Stimulated activated naive CD4-positive, alpha-beta T cell (primary cell): ENCODE results near the gene SLC1A1.

Experiments used
- DNase-seq, 6 experiments: peaks; one replicate each; lab custom pipeline; 2025; lab: John Stamatoyannopoulos, UW

Gene SLC1A1

GRCh38 chr9:4489919-4490704 lies at the start of gene SLC1A1:
TSS of gene SLC1A1 (plus strand) at chr9:4490468. CDS start at chr9:4490680, 212 bp downstream.
- peak in 4 of 6 experiments; percentile 13 to 36 (median 20) for DNase-seq

- no peak for DNase-seq
These were observed 47.5 kb upstream of the SLC1A1 start for GRCh38 chr9:4442806-4443205.

GRCh38 chr9:4443439-4443838 lies 46.8 kb upstream of the SLC1A1 start:
- peak in 1 of 6 experiments; percentile 4 for DNase-seq

- no peak for DNase-seq
These were observed 28.8 kb upstream of the SLC1A1 start for GRCh38 chr9:4461437-4461836.

DNA sequence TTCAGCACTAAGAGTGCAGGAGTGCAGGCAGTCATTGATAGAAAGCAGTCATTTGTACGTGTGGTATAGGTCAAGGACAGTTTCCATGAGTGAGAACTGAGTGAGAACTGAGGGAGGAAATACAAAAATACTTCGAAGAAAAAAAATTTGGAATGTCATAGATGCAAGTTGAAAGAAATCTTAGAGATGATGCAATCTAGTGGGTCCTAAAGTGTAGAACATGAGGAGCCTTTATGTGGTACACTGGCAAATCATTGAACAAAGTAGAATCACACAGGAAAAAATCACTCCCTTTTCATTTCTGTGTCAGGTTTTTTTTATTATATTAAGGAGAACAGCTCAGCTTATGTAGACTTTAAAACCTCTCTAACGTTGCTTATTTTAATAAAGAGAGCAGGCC lies 26.4 kb upstream of the SLC1A1 start:
- DNase-seq: no peak

- no peak for DNase-seq
These were observed 25.3 kb upstream of the SLC1A1 start for GRCh38 chr9:4464911-4465513.

DNA sequence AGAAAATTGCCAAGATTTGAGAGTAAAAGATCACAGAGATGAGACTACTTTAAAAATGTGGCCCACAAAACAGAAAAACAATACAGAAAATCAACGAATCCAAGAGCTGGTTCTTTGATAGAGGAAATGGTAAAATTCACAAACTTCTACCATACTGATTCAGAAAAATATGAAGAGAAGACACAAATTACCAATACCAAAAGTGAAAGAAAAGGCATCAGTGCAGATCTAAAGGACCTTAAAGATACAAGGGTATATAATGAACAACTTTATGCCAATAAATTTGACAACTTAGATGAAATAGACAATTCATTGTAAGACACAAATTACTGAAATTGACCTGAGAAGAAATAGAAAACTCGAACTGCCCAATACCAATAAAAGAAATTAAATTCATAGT lies 24.4 kb upstream of the SLC1A1 start:
- no peak for DNase-seq

DNA sequence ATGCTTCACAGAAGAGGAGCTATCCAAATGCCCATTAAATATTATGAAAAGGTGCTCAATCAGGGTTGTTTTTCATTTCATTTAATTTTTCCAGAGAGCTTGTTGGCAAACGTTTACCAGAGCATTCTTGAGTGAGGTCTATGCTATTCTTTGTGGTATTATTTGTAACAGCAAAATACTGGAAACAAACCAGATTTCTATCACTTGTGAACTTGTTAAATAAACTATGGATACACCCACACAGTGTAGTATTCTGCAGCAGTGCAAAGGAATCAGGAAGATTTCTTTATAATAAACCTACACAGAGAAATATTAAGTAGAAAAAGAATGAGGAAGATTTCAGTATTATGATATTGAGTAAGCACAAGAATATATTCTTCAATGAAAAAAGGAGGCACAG lies 15.0 kb upstream of the SLC1A1 start:
- DNase-seq: no peak

- peak in 3 of 6 experiments; percentile 19 to 22 (median 19) for DNase-seq
These were observed 4.1 kb upstream of the SLC1A1 start for GRCh38 chr9:4486176-4486575.

DNA sequence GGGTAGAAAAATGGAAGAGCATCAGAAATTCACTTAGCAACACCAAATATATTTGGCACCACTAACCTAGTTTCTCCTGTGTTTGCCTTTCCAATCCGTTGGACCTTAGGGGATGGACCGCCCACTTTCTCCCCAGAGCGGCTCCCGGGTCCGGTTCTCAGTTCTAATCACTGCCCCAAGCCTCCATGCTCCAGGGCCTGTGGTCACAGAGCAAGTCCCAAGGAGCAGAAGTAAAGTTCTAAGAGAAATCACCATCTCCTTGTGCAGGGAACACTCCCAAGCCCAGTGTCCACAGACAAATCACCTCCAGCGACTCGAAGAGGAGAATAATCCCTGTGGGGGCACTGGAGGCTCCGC lies 728 bp upstream of the SLC1A1 start:
- no peak for DNase-seq

DNA sequence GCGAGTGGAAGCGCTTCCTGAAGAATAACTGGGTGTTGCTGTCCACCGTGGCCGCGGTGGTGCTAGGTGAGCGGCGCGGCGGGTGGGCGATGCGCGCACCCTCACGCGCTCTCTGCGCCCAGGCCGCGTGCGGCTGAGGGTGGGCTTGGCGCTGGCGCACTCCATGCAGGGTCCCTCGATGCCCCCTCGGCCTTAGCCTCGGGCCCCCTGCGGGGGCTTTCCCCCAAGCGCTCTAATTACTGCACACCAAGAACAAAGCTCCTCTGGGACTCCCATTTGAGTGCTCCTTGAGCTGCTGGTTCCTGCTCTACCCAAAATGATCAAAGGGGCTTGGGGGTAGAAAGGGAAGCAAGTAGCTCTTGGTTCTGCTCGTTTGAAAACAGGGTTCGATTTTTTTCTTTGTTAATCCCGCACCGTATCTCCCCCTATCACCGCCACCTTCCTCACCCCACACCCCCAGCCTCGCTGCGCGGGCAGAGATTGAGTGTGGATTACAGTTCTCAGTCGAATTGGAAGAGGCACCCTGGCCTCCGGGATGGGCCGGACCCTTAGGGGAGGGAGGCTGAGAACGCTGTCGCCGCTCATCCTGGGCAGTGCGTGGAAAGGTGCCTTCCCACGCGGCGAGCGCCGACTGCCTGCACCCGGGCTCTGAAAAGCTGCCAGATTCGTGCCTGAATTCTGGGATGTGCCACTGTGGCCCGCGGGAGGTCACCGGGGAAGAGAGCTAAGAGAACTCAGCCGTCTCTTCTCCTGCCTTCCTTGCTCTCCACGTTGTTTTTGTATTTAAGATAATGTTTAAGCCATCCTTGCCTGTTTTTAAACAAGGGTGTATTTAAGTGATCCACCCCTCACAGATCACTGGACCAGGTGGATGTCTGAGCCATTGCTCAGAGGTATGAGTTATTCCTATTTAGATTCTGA lies 697 bp downstream of the SLC1A1 start:
- no peak for DNase-seq

- DNase-seq: no peak
These were observed 1.3 kb downstream of the SLC1A1 start for GRCh38 chr9:4491626-4491975.

DNA sequence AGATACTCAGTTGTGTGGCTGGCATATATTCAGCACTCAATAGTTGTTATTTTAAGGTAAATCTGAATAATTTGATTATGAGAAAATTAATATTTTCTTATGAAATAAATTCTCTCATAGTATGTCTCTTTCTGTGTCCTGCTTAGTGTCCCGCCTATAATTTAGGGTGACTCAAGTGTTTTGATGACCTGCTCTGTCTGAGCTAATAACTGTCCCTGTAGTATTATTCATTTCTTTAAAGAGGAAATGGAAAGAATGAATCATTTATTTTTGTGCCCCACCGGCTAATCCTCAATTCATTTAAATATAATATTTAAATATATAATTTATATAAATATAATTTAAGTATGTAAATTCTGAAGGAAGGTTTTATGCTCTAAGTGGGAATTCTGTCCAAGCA lies 4.1 kb downstream of the SLC1A1 start:
- DNase-seq: no peak

DNA sequence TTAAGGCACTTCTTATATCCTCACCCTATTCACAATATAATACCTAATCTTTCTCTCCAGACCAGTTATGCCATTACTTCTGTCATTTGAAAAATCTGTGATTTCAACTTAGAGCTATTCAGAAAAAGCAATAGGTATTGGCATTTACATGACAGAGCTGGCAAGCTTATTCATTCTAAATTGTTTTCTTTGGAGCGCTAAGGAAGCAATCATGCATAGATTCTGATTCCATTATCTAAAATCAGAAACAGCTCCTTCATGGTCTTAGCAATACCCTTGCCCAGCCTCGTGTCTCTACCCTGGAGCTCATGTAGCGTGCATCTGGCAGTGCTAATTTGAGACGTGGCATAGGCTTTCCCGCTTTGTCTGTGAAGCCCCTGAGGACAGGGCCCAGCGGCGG lies 4.5 kb downstream of the SLC1A1 start:
- DNase-seq: no peak

DNA sequence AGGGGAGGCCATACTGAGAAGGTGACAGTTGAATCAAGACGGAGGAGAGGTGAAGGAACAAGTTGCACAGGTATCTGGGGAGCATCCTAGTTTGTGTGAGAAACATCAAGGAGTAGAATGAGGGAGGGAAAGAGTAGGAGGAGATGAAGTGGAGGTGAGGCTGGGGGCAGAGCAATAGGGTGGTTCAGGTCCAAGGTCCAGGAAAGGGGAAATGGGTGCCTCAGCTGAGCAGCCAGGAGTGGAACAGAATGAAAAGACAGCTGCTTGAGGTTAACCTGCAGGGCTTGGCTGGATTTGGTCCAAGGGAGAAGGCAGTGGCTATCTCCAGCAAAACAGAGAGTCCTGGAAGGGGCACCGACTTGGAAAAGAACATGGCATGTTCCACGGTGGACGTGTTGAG lies 5.3 kb downstream of the SLC1A1 start:
- no peak for DNase-seq

- no peak for DNase-seq
These were observed 6.2 kb downstream of the SLC1A1 start for GRCh38 chr9:4496497-4496896.

DNA sequence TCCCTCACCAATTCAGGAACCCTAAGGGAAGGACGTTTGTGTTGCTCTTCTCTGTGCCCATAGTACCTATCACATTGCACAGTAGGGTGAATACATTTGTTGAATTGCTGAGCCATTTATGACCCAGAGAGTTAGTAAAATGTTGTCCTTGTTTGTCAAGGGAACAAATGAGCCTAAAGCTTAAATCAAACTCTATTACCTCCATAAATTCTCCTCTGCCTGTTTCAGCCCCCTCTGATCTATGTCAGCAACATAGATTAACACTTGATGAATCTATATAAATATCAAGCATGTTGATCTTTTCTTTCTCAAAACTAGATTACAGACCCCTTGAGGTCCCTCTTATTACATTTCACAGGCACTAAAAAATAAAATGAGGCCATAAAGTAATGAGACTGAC lies 7.1 kb downstream of the SLC1A1 start:
- no peak for DNase-seq

- DNase-seq: no peak
These were observed 7.6 kb downstream of the SLC1A1 start for GRCh38 chr9:4497855-4498254.

DNA sequence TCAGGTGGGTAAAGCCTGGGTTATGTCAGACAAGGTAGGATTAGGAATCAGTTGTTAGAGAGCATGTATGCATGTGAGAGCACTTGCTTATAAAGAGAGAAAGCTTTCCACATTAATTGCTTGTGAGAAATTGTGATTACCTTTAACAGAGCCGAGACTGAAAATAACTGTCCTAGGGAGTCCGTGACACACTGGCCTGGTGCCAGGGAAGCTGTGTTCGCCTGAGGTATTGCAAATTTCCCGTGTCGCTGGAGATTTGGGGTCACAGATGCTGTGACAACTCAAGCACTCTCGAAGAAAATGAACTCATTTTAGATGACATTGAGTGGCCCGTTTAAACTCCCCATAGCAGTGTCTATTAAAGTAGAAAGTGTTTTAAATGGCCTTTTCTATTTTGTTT lies 9.6 kb downstream of the SLC1A1 start:
- DNase-seq: no peak

DNA sequence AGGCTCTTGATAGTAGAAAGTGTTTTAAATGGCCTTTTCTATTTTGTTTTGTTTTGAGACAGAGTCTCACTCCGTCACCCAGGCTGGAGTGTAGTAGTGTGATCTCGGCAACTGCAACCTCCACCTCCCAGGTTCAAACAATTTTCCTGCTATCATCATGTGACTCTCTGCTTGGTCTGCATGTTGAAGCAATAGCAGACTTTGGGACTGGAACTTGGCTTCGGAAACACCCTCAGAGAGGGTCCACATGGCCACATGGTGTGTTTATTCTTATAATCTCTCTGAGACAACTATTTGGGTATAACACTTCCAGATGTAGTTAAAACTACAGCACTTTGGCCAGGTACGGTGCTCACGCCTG lies 10.9 kb downstream of the SLC1A1 start:
- DNase-seq: no peak

DNA sequence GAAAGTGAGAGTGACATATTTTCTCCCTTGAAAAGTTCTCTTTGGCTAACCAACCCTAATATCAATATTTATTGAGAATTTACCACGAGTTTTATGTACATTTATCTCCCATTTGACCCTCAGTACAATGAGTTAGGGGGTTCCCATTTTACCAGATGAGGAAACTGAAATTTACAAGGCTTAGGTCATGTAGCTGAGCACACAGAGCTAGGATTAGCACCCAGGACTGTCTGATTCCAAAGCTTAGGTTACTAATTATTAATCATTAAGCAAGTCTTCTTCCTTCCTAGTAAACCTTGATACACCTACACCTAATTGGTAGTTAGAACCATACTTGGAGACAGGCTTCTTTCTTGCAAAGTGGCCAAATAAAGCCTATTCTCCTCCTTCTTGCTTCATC lies 12.2 kb downstream of the SLC1A1 start:
- no peak for DNase-seq

DNA sequence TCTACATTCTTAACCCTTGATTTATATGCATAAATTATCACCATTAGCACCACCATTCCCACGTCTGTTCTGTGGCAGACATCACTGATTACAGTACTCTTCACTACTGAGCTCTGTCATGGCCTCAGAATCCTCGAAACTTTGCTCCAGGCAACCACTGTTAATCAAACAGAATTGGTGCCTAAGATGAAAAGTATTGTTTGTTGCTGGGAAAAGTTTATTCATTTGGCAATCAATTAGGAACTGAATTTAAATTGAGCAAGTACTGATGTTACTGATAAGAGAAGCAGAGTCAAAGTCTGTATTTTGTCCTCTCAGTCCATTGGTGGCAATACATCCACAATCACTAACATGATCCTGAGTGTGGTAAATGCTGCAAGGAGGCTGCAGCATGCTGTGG lies 12.8 kb downstream of the SLC1A1 start:
- no peak for DNase-seq

- no peak for DNase-seq
These were observed 14.0 kb downstream of the SLC1A1 start for GRCh38 chr9:4504250-4504649.
